Effector memory CD8-positive, alpha-beta T cell (primary cell): Measurements from ENCODE around the gene SUV39H1.
A peak's percentile ranks its signal among the peaks of the same experiment; 100 is the strongest.
"Not testable (repeated sequence)": the region's sequence is repeated elsewhere in the genome, so short reads cannot be mapped to it uniquely, and the experiment has no call there.

ENCODE experiments used
- ATAC-seq: fragments of 150-1000 bp; cut with Tn5 transposase; replicated peaks from 2 replicates; pipeline ENCODE4 v1.10.0; 2021; ENCODE audit warnings: mild to moderate bottlenecking, moderate library complexity
- DNase-seq, 3 experiments: peaks; one replicate each; pipeline ENCODE4 v3.0.0; 2021
- H3K27ac Mint-ChIP-seq, 2 donors: one replicate each; pipeline ENCODE4 v1.8.0; 2022; ENCODE audit warnings: mild to moderate bottlenecking in 2 of 2, mixed read lengths in 2 of 2, moderate library complexity in 2 of 2
- H3K27me3 Mint-ChIP-seq, 2 donors: one replicate each; pipeline ENCODE4 v1.8.0; 2022; ENCODE audit warnings: mixed read lengths in 2 of 2
- H3K36me3 Mint-ChIP-seq: one replicate; pipeline ENCODE4 v1.8.0; 2022; ENCODE audit warnings: mild to moderate bottlenecking, moderate library complexity, mixed read lengths; ENCODE audit not compliant: insufficient read depth
- H3K4me1 Mint-ChIP-seq, 2 donors: one replicate each; pipeline ENCODE4 v1.8.0; 2022; ENCODE audit warnings: low read depth in 2 of 2, mixed read lengths in 2 of 2
- H3K4me3 Mint-ChIP-seq, 2 donors: one replicate each; pipeline ENCODE4 v1.8.0; 2022; ENCODE audit warnings: mild to moderate bottlenecking in 2 of 2, mixed read lengths in 2 of 2, moderate library complexity in 2 of 2
- H3K9me3 Mint-ChIP-seq, 2 donors: one replicate each; pipeline ENCODE4 v1.8.0; 2022; ENCODE audit warnings: mixed read lengths in 2 of 2
- total RNA-seq, 9 experiments: gene quantifications; one replicate each; lab custom pipeline; 2026; lab: John Stamatoyannopoulos, UW

Gene SUV39H1, protein sequence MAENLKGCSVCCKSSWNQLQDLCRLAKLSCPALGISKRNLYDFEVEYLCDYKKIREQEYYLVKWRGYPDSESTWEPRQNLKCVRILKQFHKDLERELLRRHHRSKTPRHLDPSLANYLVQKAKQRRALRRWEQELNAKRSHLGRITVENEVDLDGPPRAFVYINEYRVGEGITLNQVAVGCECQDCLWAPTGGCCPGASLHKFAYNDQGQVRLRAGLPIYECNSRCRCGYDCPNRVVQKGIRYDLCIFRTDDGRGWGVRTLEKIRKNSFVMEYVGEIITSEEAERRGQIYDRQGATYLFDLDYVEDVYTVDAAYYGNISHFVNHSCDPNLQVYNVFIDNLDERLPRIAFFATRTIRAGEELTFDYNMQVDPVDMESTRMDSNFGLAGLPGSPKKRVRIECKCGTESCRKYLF
- 6.8 to 20.8 (median 14.6) reads per million in 9 experiments for total RNA-seq

- Mint-ChIP-seq H3K9me3 (no peaks in the 10 kb centered on the region), H3K4me3 (peak within 1 kb of the TSS; percentile 94 to 95), H3K36me3 (peaks cover 39% of the 10 kb centered on the region), H3K27ac (peak within 1 kb of the TSS; percentile 95 to 99), H3K4me1 (peaks cover 19% of the 10 kb centered on the region in 2 donors), H3K27me3 (no peaks in the 10 kb centered on the region)
- DNase-seq (peak; percentile 73 to 80 (median 80)), ATAC-seq (peak; percentile 90)
Observed at GRCh38 chrX:48696301-48696908, at the start of gene SUV39H1. SUV39H1 (plus strand) TSS chrX:48696734; CDS start chrX:48696785, 51 bp downstream.

- Mint-ChIP-seq H3K27ac (no peak overlapping the region), H3K27me3 (no peaks in the 10 kb centered on the region), H3K4me1 (peaks cover 0 to 3% of the 10 kb centered on the region in 2 donors), H3K4me3 (no peak overlapping the region), H3K36me3 (no peaks in the 10 kb centered on the region), H3K9me3 (no peaks in the 10 kb centered on the region)
- peak; percentile 25 to 34 (median 26) for DNase-seq
- peak; percentile 73 for ATAC-seq
Observed at GRCh38 chrX:48648336-48648751, 48.2 kb upstream of the SUV39H1 start.

GRCh38 chrX:48649102-48649501 is 47.4 kb upstream of the SUV39H1 start:
- H3K27me3 Mint-ChIP-seq, result no peaks in the 10 kb centered on the region
- no peak for ATAC-seq
- no peaks in the 10 kb centered on the region for H3K36me3 Mint-ChIP-seq
- H3K4me3 Mint-ChIP-seq, result no peak overlapping the region
- H3K4me1 Mint-ChIP-seq, result peaks cover 0 to 3% of the 10 kb centered on the region in 2 donors
- no peak for DNase-seq
- no peak overlapping the region for H3K27ac Mint-ChIP-seq
- H3K9me3 Mint-ChIP-seq, result no peaks in the 10 kb centered on the region

GRCh38 chrX:48652055-48652579 is 44.4 kb upstream of the SUV39H1 start:
- DNase-seq, H3K4me3 Mint-ChIP-seq, H3K9me3 Mint-ChIP-seq, H3K27me3 Mint-ChIP-seq, H3K36me3 Mint-ChIP-seq, H3K4me1 Mint-ChIP-seq, H3K27ac Mint-ChIP-seq, ATAC-seq: not testable (repeated sequence)

DNA sequence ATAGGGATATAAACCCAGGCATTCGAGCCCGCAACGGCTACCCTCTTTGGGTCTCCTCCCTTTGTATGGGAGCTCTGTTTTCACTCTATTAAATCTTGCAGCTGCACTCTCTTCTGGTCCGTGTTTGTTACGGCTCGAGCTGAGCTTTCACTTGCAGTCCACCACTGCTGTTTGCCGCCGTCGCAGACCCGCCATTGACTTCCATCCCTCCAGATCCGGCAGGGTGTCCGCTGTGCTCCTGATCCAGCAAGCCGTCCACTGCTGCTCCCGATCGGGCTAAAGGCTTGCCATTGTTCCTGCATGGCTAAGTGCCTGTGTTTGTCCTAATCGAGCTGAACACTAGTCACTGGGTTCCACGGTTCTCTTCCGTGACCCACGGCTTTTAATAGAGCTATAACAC is 41.8 kb upstream of the SUV39H1 start:
- not testable (repeated sequence) for H3K4me1 Mint-ChIP-seq, ATAC-seq, H3K9me3 Mint-ChIP-seq, H3K4me3 Mint-ChIP-seq, DNase-seq, H3K27ac Mint-ChIP-seq, H3K27me3 Mint-ChIP-seq, H3K36me3 Mint-ChIP-seq

GRCh38 chrX:48659686-48660085 is 36.8 kb upstream of the SUV39H1 start:
- H3K4me1 Mint-ChIP-seq, H3K36me3 Mint-ChIP-seq, H3K4me3 Mint-ChIP-seq, ATAC-seq, H3K9me3 Mint-ChIP-seq, H3K27ac Mint-ChIP-seq, H3K27me3 Mint-ChIP-seq, DNase-seq: not testable (repeated sequence)

DNA sequence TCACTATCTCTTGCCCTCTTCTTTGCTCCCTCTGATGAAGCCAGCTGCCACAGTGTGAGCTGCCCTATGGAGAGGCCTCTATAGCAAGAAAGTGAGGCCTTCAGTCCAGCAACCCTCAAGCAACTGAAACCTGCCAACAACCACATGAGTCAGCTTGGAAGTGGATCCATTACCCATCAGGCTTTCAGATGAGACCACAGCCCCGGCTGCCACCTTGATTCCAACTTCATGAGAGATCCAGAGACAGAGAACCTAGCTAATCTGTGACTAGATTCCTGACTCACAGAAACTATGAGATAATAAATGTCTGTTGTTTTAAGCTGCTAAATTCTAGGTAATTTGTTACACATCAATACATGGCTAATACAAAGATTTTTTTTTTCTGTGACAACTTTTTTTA is 33.3 kb upstream of the SUV39H1 start:
- no peak for DNase-seq
- no peak for ATAC-seq
- no peak overlapping the region for H3K27ac Mint-ChIP-seq
- H3K9me3 Mint-ChIP-seq, result no peaks in the 10 kb centered on the region
- H3K36me3 Mint-ChIP-seq, result peaks cover 3% of the 10 kb centered on the region
- no peak overlapping the region for H3K4me3 Mint-ChIP-seq
- peaks cover 5 to 6% of the 10 kb centered on the region in 2 donors for H3K4me1 Mint-ChIP-seq
- H3K27me3 Mint-ChIP-seq, result no peaks in the 10 kb centered on the region

- Mint-ChIP-seq H3K27ac (no peak overlapping the region), H3K27me3 (no peaks in the 10 kb centered on the region), H3K36me3 (peaks cover 3% of the 10 kb centered on the region), H3K9me3 (no peaks in the 10 kb centered on the region), H3K4me3 (no peak overlapping the region), H3K4me1 (peaks cover 5 to 6% of the 10 kb centered on the region in 2 donors)
- ATAC-seq (no peak), DNase-seq (no peak)
Observed at GRCh38 chrX:48664156-48664555, 32.4 kb upstream of the SUV39H1 start.

DNA sequence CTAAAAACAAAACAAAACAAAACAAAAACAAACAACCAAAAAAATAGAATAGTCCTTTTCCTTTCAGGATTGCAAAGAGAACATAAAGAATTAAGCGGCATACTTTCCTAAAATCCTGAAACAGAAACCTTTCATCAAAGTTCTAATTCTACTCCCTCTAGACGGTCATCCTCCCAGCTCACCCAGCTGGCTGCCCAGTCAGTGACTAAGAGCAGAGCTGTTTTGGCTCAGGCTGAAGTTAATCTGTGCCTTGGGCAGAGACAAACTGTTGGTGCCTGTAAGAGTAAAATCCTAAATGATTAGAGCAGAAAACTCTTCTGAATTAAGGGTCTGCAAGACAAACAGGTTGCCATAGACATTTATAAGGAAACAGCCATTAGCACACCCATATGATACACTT is 30.5 kb upstream of the SUV39H1 start:
- Mint-ChIP-seq H3K4me1 (peaks cover 2 to 4% of the 10 kb centered on the region in 2 donors), H3K36me3 (peaks cover 3% of the 10 kb centered on the region), H3K27ac (no peak overlapping the region), H3K4me3 (no peak overlapping the region), H3K9me3 (no peaks in the 10 kb centered on the region), H3K27me3 (no peaks in the 10 kb centered on the region)
- DNase-seq, result no peak
- no peak for ATAC-seq

DNA sequence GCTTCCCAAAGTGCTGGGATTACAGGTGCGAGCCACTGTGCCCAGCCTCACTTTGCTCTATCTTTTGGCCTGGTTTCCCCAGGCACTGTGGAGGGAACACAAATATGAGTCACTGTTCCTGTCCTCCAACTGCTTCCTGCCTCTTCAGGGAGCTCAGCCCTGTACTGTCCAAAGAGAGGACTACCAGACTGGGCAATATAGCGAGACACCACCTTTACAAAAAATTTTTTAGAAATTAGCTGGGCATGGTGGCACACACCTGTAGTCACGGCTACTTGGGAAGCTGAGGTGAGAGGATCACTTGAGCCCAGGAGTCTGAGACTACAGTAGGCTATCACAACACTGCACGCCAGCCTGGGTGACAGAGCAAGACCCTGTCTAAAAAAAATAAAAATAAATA is 29.9 kb upstream of the SUV39H1 start:
- H3K9me3 Mint-ChIP-seq, result no peaks in the 10 kb centered on the region
- H3K4me3 Mint-ChIP-seq, result no peak overlapping the region
- peaks cover 3% of the 10 kb centered on the region for H3K36me3 Mint-ChIP-seq
- H3K4me1 Mint-ChIP-seq, result no peaks in the 10 kb centered on the region
- ATAC-seq (no peak), DNase-seq (no peak)
- H3K27ac Mint-ChIP-seq, result no peak overlapping the region
- no peaks in the 10 kb centered on the region for H3K27me3 Mint-ChIP-seq

GRCh38 chrX:48667509-48667908 is 29.0 kb upstream of the SUV39H1 start:
- Mint-ChIP-seq H3K4me3 (no peak overlapping the region), H3K27me3 (no peaks in the 10 kb centered on the region), H3K9me3 (no peaks in the 10 kb centered on the region), H3K27ac (no peak overlapping the region), H3K4me1 (no peaks in the 10 kb centered on the region), H3K36me3 (peaks cover 3% of the 10 kb centered on the region)
- ATAC-seq (no peak), DNase-seq (no peak)

DNA sequence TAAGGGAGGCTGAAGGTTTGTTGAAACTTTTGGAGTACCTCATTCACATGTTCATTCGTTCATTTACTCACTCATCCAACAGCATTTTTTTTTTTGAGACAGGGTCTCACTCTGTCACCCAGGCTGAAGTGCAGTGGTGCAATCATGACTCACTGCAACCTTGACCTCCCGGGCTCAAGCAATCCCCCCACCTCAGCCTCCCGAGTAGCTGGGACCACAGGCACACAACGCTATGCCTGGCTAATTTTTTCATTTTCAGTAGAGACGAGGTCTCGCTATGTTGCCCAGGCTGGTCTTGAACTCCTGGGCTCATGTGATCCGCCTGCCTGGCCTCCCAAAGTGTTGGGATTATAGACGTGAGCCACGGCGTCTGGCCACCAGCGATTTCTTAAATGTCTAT is 28.3 kb upstream of the SUV39H1 start:
- not testable (repeated sequence) for ATAC-seq, H3K36me3 Mint-ChIP-seq, H3K27ac Mint-ChIP-seq, H3K4me3 Mint-ChIP-seq, DNase-seq, H3K9me3 Mint-ChIP-seq, H3K4me1 Mint-ChIP-seq, H3K27me3 Mint-ChIP-seq

- Mint-ChIP-seq H3K36me3 (peaks cover 11% of the 10 kb centered on the region), H3K4me1 (peaks cover 8 to 12% of the 10 kb centered on the region in 2 donors), H3K27ac (peak overlapping the region; percentile 79 to 94), H3K9me3 (no peaks in the 10 kb centered on the region), H3K27me3 (no peaks in the 10 kb centered on the region), H3K4me3 (peak overlapping the region; percentile 83 to 84)
- DNase-seq (peak; percentile 80 to 84 (median 81)), ATAC-seq (peak; percentile 91)
Observed at GRCh38 chrX:48676106-48676892, 20.2 kb upstream of the SUV39H1 start.
